Stimulated activated CD8-positive, alpha-beta memory T cell treated with anti-CD3 and anti-CD28 coated beads, Interleukin-15, amount 100 ng/mL, for 4 hours (primary cell): ENCODE data around the gene PPIH.
A peak's percentile ranks its signal among the peaks of the same experiment; 100 is the strongest.
"Not testable (repeated sequence)": the region's sequence is repeated elsewhere in the genome, so short reads cannot be mapped to it uniquely, and the experiment has no call there.

Experiments
- DNase-seq, 2 donors: peaks; one replicate each; pipeline ENCODE4 v3.0.0-alpha.2; 2020; ENCODE audit warnings: low read depth in 2 of 2

PPIH gene

GRCh38 chr1:42682484-42682738, 24.2 kb downstream of the PPIH start:
- DNase-seq: not testable (repeated sequence)

- peak; percentile 36 to 41 for DNase-seq
Observed at GRCh38 chr1:42682739-42683531, 24.7 kb downstream of the PPIH start.

GRCh38 chr1:42684139-42684538, 25.9 kb downstream of the PPIH start:
- DNase-seq: no peak

GRCh38 chr1:42686418-42686817, 28.2 kb downstream of the PPIH start:
- DNase-seq: no peak

- DNase-seq: no peak
Observed at GRCh38 chr1:42689912-42690311, 31.7 kb downstream of the PPIH start.

GRCh38 chr1:42690477-42691156, 32.4 kb downstream of the PPIH start:
- no peak for DNase-seq

GRCh38 chr1:42691157-42691498, 32.9 kb downstream of the PPIH start:
- DNase-seq: no peak

- DNase-seq: no peak
Observed at GRCh38 chr1:42692461-42692860, 34.2 kb downstream of the PPIH start.

- DNase-seq: no peak
Observed at GRCh38 chr1:42692911-42693310, 34.7 kb downstream of the PPIH start.

GRCh38 chr1:42698081-42698813, 40.0 kb downstream of the PPIH start:
- no peak for DNase-seq

GRCh38 chr1:42700006-42700405, 41.8 kb downstream of the PPIH start:
- no peak for DNase-seq

GRCh38 chr1:42703888-42704464, 45.8 kb downstream of the PPIH start:
- DNase-seq: no peak

GRCh38 chr1:42712808-42713207, 54.6 kb downstream of the PPIH start:
- DNase-seq: not testable (repeated sequence)

GRCh38 chr1:42713293-42713692, 55.1 kb downstream of the PPIH start:
- DNase-seq: no peak

GRCh38 chr1:42714441-42714840, 56.2 kb downstream of the PPIH start:
- not testable (repeated sequence) for DNase-seq

- no peak for DNase-seq
Observed at GRCh38 chr1:42720868-42721267, 62.6 kb downstream of the PPIH start.

GRCh38 chr1:42721926-42722325, 63.7 kb downstream of the PPIH start:
- DNase-seq: no peak

- not testable (repeated sequence) for DNase-seq
Observed at GRCh38 chr1:42722403-42722802, 64.2 kb downstream of the PPIH start.

GRCh38 chr1:42723511-42723910, 65.3 kb downstream of the PPIH start:
- no peak for DNase-seq

- not testable (repeated sequence) for DNase-seq
Observed at GRCh38 chr1:42725820-42726219, 67.6 kb downstream of the PPIH start.
